ENCODE results near the gene FHDC1.

The FHDC1 gene

DNA sequence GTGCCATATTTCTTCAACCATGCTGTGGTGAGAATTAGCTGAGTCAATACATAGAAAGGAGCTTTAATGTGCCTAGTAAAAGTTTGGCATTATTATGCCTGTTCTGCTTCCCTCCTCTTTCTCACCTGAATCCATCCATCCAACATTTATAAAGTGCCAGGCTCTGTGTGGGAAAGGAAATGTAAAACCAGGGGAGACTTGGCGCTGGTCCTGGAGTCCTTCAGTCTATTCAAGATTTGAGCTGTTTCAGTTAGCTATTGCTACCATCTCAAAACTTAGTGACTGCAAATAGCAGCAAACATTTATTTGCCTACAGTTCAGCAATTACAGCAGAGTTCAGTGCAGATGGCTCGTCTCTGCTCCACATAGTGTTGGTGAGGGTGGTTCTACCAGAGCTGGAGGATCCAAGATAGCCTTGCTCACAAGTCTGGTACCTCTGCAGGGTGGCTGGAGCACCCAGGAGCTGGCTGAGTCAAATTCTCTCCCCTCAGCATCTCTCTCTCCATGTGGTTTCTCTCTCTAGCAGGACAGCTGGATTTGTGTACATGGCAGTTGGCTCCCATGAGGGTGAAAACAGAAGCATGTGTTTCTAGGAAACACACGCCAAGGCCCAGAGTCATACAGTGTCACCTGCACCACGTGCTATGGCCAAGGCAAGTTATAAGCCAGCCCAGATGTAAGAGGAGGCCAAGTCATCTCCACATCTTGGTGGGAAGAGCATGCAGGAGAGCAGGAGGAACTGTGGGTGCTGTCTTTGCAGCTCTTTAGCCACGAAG, 77.3 kb downstream of the FHDC1 start:
- DNase-seq = no peak

- DNase-seq = no peak
Measured at GRCh38 chr4:153014460-153014859, 78.3 kb downstream of the FHDC1 start.

GRCh38 chr4:153016592-153016991, 80.5 kb downstream of the FHDC1 start:
- DNase-seq = no peak

- no peak for DNase-seq
Measured at GRCh38 chr4:153018031-153018430, 81.9 kb downstream of the FHDC1 start.

GRCh38 chr4:153018684-153019083, 82.6 kb downstream of the FHDC1 start:
- no peak for DNase-seq

DNA sequence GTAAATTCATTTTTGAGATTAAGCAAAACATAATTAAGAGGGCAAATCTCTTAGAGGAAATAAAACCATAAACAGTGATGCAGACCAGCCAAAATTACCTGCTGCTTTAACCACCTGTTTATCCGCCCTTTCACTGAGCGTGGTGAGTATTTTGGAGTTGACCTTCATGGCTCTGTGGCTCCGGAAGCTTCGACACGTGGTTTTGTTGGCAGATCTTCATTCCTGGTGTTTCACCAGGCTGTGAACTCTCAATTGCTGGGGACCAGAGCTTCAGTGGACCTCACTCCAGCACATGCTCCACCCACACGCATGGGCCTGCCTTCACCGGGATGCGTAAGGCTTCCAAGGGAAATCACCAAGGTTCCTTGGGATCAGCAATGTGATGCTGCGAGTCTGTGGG, 83.8 kb downstream of the FHDC1 start:
- no peak for DNase-seq

DNA sequence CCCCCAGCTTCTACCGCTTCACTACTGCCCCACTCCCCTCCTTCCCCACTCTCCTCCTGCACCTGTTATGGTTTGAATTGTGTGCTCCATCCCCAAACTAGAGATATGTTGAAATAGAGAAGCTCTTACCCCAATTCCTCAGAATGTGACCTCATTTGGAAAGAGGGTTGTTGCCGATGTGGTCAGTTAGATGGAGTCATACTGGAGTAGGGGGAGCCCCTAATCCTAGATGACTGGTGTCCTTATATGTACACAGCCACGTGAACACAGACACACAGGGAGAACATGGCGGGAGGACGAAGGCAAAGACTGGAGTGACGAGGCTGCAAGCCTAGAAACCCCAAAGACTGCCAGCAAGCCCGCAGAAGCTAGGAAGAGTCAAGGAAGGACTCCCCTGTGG, 84.3 kb downstream of the FHDC1 start:
- DNase-seq = no peak

- no peak for DNase-seq
Measured at GRCh38 chr4:153021276-153021675, 85.2 kb downstream of the FHDC1 start.

DNA sequence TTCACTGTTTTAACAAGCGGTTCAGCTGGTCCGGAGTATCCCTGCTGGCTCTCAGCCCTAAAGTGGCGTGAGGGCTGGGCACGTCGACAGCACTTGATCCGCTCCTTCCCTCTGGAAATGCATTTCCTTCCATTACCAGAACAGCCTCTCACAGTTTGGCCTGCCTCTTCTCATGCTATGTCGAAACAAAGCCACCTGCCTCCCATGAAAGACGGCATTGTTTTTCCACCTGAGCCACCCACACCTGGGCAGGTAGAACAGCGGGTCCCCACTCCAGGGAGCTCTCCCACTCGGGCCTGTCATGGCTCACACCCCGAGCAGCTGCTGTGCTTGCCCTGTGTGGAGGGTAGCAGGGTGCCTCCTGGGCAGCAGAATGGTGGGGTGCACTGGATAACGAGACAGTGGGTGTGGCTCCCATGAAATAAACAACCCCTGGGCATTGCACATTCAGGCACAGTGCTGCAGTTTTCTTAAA, 86.2 kb downstream of the FHDC1 start:
- no peak for DNase-seq

- no peak for DNase-seq
Measured at GRCh38 chr4:153023139-153023538, 87.0 kb downstream of the FHDC1 start.

DNA sequence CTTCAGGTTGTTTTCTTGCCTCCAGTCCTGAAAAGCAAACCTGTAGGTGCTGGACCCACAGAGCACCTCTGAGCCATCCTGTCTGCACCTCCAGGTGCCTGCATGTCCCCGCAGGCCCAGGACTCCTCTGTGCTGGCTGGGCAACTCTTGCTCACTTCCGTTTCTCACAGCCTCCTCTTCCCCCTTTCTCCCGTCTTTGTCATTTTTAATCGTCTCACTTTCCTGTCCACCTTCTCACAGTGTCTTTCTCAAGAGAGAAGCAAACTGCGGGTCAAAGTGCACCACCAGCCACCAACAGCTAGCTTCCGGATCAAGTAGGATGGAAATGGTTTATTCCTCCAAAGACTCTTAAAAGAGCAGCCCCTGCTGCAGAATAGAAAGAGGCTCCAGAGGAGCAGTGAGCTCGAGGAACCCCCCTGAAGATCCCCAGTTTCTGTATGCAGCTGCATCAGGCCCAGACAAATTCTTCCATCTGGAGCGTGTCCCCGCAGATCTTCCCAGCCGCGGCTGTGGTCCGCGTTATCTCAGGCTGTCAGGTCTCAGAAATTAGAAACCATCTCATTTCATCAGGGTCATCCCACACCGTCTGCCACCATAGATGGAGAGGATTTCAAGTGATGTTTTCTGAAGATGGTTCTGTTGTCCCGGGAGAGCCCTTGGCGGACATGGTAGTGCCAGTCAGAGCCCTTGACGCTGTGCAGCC, 87.7 kb downstream of the FHDC1 start:
- DNase-seq = no peak

DNA sequence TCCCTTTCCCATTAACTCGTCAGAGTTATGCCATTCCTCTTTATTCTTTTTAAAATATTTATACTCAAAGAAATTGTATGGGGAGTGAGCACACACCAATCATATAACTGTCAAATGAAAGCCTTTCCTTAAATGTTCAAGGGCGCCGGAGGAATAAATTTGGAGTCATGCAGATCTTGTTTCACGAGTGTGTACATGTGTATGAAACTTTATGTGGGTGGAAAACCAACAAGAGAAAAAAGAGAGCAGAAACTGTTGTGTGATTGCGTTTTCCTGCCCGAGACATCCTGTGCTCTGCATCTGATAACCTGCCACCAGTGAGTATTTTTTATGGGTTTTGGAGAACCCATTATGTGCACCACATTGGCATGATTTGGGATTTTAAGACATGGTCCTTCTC, 88.3 kb downstream of the FHDC1 start:
- no peak for DNase-seq

- DNase-seq = no peak
Measured at GRCh38 chr4:153025406-153025805, 89.3 kb downstream of the FHDC1 start.

- no peak for DNase-seq
Measured at GRCh38 chr4:153026591-153027346, 90.6 kb downstream of the FHDC1 start.

DNA sequence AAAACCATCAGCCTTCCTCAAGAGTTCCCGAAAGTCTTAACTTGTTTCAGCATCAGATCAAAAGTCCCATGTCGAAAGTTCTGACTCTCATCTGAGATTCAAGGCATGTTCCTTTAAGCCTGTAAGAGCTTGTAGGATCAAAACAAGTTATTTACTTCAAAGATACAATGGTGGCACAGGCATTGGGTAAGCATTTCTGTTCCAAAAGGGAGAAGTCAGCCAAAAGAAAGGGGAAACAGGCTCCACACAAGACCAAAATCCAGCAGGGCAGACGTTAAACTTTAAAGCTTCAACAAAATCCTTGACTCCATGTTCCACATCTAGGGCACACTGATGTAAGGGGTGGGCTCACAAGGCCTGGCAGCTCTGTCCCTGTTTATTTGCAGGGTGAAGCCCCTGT, 91.7 kb downstream of the FHDC1 start:
- DNase-seq = no peak

- no peak for DNase-seq
Measured at GRCh38 chr4:153028535-153028934, 92.4 kb downstream of the FHDC1 start.
